ENCODE results near the gene MTF2.
A peak's percentile ranks its signal among the peaks of the same experiment; 100 is the strongest.

DNA sequence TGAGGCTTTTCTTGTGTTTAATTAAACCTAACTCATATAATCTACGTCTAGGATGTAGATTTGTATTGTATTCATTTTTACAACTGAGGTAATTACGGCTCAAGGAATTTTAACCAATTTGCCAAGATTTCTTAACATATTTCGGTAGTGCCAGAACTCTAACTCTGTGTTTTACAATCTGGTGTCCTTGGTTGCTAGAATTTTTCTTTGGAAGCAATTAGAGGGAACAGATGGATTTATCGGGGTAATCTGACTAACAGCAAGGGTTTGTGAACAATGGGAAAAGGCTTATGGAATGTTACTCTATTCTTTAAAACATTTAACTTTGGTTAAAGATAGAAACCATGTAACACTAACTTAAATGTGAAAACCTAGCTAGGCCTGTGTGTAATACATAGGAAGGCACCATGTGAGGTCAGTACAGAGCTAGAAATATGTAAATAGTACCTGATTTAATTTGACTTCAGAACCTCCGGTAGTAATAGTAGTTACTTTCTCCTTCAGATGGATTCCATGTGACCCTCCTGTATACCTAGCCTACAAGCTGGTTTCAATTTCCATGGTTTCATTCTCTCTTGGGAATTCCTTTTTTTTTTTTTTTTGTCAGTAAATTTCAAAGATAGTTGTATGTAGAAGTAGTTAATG lies 1.2 kb downstream of the MTF2 start:
- TF ChIP-seq, protein P1, sequence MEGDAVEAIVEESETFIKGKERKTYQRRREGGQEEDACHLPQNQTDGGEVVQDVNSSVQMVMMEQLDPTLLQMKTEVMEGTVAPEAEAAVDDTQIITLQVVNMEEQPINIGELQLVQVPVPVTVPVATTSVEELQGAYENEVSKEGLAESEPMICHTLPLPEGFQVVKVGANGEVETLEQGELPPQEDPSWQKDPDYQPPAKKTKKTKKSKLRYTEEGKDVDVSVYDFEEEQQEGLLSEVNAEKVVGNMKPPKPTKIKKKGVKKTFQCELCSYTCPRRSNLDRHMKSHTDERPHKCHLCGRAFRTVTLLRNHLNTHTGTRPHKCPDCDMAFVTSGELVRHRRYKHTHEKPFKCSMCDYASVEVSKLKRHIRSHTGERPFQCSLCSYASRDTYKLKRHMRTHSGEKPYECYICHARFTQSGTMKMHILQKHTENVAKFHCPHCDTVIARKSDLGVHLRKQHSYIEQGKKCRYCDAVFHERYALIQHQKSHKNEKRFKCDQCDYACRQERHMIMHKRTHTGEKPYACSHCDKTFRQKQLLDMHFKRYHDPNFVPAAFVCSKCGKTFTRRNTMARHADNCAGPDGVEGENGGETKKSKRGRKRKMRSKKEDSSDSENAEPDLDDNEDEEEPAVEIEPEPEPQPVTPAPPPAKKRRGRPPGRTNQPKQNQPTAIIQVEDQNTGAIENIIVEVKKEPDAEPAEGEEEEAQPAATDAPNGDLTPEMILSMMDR (IDR thresholded peaks at IDR 0.05), result peak; percentile 42 to 56 (median 49)
- TF ChIP-seq POLR2A (IDR thresholded peaks at IDR 0.05), result no peak
